GM19468 (cell line): ENCODE data around the gene CEACAM3.

Experiments
- ATAC-seq: cut with Tn5 transposase; IDR thresholded peaks from one replicate; pipeline ENCODE4 v1.9.1; 2021; ENCODE audit warnings: mild to moderate bottlenecking, moderate library complexity, moderate number of reproducible peaks; ENCODE audit not compliant: unreplicated experiment; ENCODE audit errors: extremely low read depth

The CEACAM3 gene

DNA sequence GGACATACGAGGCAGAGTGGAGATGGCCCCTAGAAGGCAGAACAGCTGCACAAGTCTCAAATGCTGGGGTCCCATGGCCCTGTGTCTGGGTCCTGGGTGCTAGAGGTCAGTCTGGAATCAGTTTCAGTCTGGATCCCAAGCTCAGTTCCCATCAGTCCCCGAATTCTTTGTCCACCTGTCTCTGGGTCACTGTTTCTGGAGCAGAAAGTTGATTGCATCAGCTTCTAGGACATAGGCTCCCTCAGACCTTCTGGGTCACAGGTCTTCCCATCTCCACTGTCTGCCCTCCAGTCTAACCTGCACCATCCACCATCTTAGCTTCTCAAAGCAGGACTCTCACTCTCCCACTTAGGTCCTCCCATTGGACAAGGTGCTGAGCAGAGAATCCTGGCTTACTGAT, 42.8 kb downstream of the CEACAM3 start:
- ATAC-seq = no peak

DNA sequence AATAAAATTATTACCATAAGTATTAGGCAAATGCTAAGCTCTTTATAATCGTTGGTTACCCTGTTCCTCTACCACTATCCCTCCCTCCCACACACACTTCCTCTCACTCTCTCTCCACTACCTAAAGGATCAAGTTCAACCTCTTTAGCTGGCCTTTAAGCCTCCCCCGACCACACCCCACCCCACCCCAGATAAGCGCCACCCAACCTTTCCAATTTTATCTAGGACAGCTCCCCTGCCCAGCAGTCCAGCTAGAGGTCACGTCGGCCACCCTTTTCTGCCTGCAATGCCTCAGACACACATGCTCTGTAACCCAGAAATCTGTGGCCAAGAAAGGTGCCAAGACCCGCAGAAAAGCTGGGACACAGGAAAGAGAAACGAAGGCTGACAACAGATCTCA, 47.0 kb downstream of the CEACAM3 start:
- no peak for ATAC-seq

DNA sequence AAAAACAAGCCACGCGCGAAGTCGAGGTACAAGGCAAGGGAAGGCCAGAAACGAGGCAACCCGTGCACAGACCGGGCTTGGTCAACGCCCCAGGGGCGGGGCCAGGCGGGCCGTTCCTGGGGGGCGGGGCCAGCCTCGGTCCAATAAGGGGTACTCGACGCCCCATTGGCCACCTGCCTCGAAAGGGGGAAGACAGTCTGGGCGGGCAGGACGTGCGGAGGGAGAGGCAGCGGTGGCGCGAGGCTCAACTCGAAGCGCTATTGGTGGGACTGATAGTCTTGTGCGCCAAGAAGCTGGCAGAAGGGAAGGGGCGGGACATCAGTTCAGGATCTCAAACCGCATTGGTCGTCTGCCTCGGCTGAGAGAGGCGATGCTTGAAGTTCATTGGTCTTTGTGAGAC, 48.2 kb downstream of the CEACAM3 start, which contains the start of gene LYPD4:
Gene LYPD4, minus strand, starts transcription at position 83 of the 400 bp plus-strand sequence. CDS start 5,398 bp downstream, outside the sequence.
- no peak for ATAC-seq

DNA sequence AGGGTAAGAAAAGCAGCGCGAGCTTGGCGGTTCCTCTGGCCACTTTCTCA, 48.4 kb downstream of the CEACAM3 start, which contains the start of gene DMRTC2:
Gene DMRTC2, plus strand, starts transcription at position 42 of the 50 bp plus-strand sequence. CDS start 2,387 bp downstream, outside the sequence.
- no peak for ATAC-seq

DNA sequence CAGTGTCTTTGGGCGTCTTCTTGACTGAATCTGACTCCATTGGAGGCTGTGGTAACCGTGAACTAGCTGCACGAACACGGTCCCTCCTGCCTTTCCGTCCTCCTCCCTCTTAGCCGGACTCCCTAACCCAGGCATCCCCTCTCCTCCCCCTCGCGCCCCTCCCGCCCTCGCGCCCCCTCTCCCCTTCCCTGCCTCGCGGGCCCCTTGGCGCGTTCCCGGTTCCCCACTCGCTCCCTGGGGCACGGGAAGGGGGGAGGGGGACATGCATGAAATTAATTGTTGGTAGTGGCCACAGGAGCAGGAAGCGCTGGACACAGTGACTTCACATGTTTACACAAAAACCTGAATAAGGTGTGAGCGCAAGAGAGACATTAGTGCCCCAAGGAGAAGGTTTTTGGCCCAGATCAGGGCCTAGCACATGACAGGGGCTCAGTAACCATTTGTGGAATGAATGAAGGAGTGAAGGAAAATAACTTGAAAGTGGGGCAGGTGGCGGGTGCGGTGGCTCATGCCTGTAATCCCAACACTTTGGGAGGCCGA, 48.7 kb downstream of the CEACAM3 start:
- no peak for ATAC-seq

DNA sequence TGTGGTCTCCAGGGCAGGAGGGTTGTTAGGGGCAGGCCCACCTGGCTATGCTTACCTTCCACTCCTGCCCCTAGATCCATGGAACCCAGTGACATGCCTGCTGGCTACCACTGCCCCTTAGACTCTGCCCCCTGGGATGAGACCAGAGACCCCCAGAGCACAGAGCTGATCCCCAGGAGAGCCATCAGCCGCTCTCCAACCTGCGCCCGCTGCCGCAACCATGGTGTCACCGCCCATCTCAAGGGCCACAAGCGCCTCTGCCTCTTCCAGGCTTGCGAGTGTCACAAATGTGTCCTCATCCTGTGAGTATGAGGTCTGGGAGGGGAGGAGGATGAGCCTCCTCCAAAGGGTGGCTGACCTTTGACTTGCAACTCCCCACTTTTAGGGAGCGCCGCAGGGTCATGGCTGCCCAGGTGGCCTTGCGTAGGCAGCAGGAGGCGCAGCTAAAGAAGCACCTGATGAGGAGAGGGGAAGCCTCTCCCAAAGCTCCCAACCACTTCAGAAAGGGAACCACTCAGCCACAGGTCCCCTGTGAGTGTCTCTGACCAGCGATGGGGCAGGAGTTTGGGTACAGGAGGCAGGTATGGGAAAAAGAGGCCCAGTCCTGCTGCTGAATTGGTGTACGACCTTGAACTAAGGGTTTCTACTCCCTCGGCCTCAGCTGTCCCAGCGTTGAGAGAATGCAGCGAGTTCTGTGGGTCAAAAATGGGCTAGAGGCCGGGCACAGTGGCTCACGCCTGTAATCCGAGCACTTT, 51.1 kb downstream of the CEACAM3 start:
- no peak for ATAC-seq

DNA sequence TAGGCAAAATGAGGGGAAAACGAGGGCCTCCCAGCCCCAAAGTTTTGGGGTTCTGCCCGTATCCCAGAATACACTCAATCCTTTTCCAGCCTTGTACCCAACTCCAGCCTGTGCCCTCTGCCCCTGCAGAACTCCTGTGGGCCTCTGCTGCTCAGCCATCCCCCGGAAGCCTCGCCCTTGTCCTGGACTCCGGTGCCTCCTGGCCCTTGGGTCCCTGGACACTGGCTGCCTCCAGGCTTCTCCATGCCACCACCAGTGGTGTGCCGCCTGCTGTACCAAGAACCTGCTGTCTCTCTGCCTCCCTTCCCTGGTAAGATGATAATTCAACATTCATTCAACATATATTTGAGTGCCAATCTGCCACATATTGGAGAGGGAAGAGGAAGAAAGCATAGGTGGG, 52.3 kb downstream of the CEACAM3 start:
- ATAC-seq = no peak

DNA sequence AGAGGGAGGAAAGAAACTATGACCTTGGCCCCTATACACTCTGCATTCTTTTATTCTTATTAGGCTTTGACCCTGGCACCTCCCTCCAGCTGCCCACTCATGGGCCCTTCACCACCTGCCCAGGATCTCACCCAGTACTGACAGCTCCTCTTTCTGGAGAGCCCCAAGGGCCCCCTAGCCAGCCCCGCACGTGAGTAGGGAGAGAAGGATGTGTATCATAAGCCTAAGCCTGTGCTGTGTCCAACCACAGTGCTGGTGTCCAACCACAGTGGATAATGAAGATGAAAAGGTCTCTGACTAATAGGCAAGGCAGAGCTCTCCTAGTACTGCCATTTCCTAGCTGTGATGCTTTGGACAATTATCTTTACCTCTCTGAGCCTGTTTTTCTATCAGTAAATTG, 52.7 kb downstream of the CEACAM3 start:
- no peak for ATAC-seq

DNA sequence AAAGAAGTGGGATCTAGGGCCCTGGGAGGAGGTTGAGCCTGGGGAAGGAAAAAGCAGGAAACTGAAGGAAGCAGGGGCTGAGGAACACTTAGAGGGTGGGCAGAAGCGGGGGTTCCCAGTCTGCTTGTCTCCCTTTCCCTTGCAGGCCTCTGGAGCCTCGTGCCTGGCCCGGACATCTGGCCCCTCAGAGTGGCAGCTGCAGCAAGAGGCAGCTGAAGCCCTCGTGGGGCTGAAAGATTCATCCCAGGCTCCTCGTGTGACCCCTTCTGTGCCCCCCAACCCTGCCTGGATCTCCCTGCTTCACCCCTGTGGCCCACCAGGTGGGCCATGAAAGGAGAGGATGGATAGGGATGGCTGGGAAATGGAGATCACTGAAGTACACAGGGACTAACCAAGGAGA, 54.0 kb downstream of the CEACAM3 start:
- no peak for ATAC-seq

DNA sequence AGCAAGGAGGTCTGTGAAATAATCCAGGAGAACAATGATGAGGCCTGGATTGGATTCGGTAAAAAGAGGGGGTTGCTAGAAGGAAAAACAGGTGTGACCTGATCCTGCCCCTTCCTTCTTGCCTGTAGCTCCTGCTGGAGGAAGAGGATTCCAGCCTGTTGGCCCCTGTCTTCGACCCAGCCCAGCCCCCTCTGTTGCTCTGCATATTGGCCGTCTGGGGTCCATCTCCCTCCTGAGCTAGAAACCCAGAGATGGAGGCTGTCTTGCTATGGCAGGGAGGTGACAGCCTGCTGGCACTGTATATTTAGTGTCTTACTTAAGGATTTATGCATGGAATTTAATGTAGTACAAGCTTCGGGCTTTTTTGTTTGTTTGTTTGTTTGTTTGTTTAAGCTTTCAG, 55.1 kb downstream of the CEACAM3 start:
- no peak for ATAC-seq

DNA sequence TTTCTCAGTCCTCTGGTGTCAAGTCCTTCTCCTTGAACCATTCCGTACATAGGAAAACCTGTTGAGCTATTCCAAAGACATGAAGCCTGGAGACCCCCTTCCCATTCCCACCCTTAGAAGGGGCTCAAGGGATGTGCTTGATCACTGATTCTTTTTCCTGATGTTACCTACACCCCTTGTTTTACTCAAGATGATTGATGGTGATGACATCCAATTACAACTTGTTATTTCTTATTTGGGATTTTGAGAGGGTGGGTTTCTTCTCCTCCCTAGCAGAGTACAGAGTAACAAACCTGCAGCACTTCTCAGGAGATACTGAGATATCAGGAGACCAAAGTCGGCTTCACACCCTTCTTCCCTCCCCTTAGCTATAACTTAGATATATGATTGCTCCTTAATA, 57.0 kb downstream of the CEACAM3 start:
- no peak for ATAC-seq

DNA sequence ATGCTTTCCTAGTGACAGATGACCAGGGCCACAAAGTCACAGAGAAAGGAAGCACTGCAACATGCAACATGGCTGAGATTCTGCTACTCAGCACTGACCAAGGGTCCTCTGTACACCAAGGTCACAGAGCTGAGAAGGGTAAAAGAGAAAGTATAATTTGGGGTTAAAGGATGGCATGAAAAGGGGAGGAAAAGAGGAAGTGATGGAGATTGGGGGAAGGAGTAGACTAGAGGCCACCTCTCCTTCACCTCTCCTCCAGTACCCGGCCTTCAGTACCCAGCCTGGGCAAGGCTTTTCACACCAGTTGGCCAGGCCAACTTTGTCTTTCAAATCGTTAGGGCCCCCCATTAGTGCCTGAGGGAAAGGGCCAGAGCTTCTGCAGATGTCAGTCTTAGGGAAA, 57.4 kb downstream of the CEACAM3 start:
- ATAC-seq = no peak

DNA sequence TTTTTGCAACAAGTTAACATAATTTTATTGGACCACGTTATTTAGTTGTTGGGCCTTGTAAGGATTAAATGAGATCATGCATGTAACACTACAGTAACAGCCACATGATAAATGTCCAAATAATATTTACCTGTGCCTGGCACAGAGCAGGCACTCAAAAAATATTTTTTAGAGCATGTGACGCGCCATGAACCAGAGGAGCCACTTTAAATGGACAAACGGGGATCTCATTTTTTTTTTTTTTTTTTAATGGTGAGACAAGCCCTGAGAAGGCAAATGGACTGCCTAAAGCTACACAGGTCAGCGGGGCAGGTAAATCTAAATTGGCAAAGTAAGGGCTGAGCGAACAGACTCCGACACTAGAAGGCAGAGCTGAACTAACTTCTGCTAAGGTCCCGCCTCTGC, 62.8 kb downstream of the CEACAM3 start:
- peak; percentile 55 for ATAC-seq

DNA sequence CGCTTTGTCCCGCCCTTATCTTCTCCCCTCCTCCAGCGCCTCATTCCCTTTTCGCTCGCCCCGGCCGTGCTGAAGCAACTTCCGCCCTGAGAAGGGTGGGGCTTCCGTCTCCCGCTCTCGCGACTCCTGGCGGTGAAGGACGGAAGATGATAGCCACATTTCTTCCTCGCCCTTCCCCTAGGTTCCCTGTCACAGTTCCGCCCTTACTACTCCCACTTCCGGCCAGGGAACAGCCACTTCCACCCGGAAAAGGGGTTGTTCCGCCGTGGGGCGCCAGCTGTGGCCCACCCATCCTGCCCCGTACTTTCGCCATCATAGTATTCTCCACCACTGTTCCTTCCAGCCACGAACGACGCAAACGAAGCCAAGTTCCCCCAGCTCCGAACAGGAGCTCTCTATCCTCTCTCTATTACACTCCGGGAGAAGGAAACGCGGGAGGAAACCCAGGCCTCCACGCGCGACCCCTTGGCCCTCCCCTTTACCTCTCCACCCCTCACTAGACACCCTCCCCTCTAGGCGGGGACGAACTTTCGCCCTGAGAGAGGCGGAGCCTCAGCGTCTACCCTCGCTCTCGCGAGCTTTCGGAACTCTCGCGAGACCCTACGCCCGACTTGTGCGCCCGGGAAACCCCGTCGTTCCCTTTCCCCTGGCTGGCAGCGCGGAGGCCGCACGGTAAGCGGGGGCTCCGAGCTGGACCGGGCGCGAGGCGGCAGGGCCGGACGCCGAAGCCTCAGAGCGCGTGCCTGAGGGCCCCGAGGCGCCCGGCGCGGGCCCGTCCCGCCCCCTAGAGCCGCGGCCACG, 63.4 kb downstream of the CEACAM3 start, which contains the start of gene RPS19:
Gene RPS19, plus strand, starts transcription at position 638 of the 801 bp plus-strand sequence. CDS start 520 bp downstream, outside the sequence.
- peak; percentile 66 for ATAC-seq

DNA sequence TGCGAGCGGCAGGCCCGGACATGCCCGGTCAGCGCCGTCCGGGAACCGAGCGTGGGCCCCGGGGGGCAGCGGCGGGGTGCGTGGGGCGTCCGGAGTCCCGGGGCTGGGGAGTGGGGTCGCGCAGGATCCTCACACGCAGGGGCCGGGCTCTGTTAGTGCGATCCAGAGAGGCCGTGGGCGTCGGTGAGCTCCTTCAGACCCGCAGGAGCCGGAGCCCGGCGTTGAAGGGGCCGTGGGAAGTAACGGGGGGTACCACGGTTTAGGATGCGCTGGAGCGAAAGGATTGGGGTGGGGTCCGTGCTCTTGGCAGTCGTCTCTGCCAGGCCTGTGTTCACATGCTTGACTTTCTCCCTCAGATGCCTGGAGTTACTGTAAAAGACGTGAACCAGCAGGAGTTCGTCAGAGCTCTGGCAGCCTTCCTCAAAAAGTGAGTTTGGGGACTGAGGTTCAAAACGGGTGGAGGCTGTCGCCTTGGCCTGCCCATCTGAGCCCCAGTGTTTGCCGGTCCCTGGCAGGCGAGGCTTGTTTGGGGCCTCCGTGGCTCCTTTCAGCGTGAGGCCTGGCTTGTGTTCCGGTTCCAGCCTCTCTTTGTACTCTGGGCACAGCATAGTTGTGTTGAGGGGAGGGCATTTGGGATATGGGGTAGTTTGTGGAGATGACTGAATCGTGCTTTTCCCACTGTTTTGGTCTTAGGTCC, 64.2 kb downstream of the CEACAM3 start:
- ATAC-seq = peak; percentile 13
